ENCODE results near the gene ENDOG. TPM values are rescaled to one million over a fixed set of nuclear protein-coding genes. Genes with fewer than 3 reads are reported as not detected.
"Not testable (repeated sequence)": the region's sequence is repeated elsewhere in the genome, so short reads cannot be mapped to it uniquely, and the experiment has no call there.

Gene ENDOG
- polyA plus RNA-seq, 3 donors = 8.8 to 17.0 (median 15.2) TPM

GRCh38 chr9:128824911-128825310 is 6.6 kb downstream of the ENDOG start:
- DNase-seq = no peak

DNA sequence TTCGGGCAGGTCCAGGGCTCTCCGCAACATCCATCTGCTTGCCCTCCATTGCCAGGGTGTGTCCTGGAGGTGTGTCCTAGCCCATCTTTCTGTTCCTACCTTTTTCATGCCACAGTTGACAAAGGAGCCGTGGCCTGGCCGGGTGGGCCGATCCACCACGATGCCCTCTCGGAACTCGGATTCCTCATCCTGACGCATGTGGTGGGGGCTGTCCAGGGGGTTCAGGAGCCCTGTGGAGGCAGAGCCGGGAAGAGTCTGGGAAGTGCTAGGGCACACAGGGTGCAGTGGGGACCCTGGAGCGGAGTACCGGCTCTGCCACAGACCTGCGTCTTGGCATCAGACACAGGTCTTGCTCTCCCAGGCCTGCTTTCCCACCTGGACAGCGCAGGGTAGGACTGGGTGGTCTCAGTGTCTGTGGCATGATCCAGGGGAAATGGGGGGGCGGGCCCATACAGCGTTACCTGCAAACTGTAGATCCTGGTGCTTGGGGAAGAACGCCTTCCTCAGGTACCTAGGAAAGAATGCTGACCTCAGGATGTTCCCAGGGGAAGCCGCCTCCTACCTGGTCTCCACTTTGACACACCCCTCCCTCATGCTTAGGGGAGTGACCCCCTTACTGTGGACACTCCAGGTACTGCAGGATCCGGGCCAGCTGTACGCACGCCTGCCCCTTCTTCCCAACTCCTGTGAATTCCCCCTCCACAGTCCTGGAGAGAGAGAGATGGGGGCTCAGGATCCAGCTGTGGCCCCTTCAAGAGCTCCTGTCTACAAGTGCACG is 7.8 kb downstream of the ENDOG start:
- DNase-seq = no peak

GRCh38 chr9:128828267-128828666 is 10.0 kb downstream of the ENDOG start:
- DNase-seq = no peak

GRCh38 chr9:128828719-128829452 is 10.6 kb downstream of the ENDOG start:
- DNase-seq = no peak

- peak; percentile 93 for DNase-seq
Observed at GRCh38 chr9:128829477-128830251, 11.4 kb downstream of the ENDOG start, which contains the start of gene SPOUT1. Gene SPOUT1, minus strand, starts transcription at chr9:128829794. Its CDS starts 14 bp downstream, at chr9:128829780.

DNA sequence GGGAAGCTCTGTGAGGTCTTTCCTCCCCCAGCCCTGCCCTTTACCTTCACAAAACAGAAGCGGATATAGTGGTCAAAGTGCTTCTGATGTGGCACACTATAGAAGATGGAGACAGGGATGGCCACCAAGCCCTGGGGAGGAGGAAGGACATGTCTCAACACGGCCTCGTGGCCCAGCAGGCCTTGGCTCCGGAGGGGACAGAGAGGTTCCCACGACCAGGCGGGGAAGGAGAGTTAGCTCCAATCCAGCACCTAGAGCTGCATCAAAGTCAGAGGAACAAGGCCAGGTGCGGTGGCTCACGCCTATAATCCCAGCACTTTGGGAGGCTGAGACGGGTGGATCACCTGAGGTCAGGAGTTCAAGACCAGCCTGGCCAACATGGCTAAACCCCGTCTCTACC is 15.4 kb downstream of the ENDOG start:
- no peak for DNase-seq

- DNase-seq = no peak
Observed at GRCh38 chr9:128835246-128836210, 17.2 kb downstream of the ENDOG start.

GRCh38 chr9:128836509-128837145 is 18.3 kb downstream of the ENDOG start:
- no peak for DNase-seq

DNA sequence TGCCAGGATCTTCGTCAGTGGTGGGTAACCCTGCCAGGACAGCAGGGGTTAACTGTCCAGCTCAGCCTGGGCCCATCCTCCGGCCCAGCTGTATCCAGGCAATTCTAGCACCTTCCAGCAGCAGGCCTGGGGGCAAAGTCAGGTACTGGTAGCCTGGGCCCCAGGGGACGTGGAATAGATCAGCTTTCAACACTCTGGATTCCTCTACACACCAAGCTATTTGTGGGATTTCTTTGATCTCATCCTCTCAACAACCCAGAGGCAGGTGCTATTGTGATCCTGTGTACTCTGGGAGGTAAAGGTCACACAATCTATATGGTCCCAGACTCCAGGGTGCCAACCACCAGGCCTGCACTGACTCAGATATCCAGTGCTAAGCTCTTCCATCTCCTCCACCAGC is 20.0 kb downstream of the ENDOG start:
- no peak for DNase-seq

DNA sequence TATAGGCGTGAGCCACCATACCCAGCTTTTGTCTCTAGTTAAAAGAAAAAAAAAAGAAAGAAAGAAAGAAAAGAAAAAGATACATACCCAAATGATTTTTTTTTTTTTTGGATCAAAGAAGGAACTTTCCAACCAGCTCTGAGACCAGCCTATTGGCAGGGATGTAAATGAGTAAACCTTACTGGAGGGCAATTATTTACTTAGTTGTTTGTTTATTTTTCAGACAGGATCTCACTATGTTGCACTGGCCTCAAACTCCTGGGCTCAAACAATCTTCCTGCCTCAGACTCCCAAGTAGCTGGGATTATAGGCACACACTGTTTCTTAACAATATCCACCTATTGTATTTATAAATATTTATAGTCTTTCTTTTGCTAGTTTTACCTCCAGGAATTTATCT is 22.2 kb downstream of the ENDOG start:
- no peak for DNase-seq

GRCh38 chr9:128841694-128842492 is 23.6 kb downstream of the ENDOG start:
- no peak for DNase-seq

DNA sequence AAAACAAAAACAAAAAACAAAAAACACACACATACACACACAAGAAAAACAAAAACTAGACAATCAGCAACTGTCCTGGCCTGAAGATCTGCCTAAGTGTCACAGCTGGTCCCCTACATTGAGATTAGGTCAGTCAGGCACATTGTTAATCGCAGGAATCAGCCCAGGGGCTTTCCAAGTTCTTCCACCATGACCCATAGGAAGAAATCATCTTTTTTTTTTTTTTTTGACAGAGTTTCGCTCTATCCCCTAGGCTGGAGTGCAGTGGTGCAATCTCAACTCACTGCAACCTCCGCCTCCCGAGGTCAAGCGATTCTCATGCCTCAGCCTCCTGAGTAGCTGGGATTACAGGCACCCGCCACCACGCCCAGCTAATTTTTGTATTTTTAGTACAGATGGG is 24.9 kb downstream of the ENDOG start:
- not testable (repeated sequence) for DNase-seq

- DNase-seq = no peak
Observed at GRCh38 chr9:128845186-128845931, 27.1 kb downstream of the ENDOG start.

GRCh38 chr9:128846680-128847030 is 28.4 kb downstream of the ENDOG start:
- no peak for DNase-seq

GRCh38 chr9:128847803-128848202 is 29.5 kb downstream of the ENDOG start:
- no peak for DNase-seq

DNA sequence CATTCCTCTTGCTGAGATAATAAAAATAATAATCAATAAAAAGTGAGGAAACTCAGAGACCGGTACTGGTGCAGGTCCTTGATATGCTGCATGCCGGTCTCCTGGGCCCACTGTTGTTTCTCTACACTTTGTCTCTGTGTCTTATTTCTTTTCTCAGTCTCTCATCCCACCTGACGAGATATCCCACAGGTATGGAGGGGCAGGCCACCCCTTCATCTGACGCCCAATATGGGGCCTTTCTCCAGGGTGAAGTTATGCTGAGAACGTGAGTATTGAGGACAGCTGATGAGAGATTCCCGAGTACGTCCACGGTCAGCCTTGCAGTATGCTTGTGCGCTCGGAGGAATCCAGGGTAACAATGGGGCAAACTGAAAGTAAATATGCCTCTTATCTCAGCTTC is 32.7 kb downstream of the ENDOG start:
- DNase-seq = not testable (repeated sequence)

GRCh38 chr9:128851779-128852600 is 33.7 kb downstream of the ENDOG start:
- not testable (repeated sequence) for DNase-seq

DNA sequence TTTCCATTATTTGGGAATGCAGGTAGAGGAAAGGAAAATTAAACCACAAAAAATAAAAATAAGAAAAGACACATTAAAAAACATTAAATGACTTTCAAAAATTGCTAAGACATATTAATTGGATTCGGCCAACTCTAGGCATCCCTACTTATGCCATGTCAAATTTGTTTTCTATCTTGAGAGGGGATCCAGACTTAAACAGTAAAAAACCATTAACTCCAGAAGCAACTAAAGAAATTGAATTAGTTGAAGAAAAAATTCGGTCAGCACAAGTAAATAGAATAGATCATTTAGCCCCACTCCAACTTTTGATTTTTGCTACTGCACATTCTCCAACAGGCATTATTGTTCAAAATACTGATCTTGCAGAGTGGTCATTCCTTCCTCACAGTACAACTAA is 34.3 kb downstream of the ENDOG start:
- not testable (repeated sequence) for DNase-seq

Data from renal pelvis (tissue), 4 donors.